ENCODE measurements around the gene PLAAT5. TPM values are rescaled to one million over a fixed set of nuclear protein-coding genes. Genes with fewer than 3 reads are reported as not detected.

Gene PLAAT5
- total RNA-seq, 1 donor from 2014 or later, result 3.8 TPM

GRCh38 chr11:63427971-63428508, 62.9 kb downstream of the PLAAT5 start:
- no peak for TF ChIP-seq CTCF (IDR thresholded peaks at IDR 0.05; ENCODE audit: unreplicated experiment)
- no peak overlapping the region for H3K27ac Mint-ChIP-seq (ENCODE audit: unreplicated experiment)
- DNase-seq (ENCODE audit: low spot score), result no peak

GRCh38 chr11:63417174-63417852, 73.7 kb downstream of the PLAAT5 start:
- H3K9me3 Mint-ChIP-seq (ENCODE audit: unreplicated experiment), result no peaks in the 10 kb centered on the region
- no peak for DNase-seq (ENCODE audit: low spot score)
- H3K36me3 Mint-ChIP-seq (ENCODE audit: low read depth, unreplicated experiment), result no peaks in the 10 kb centered on the region
- no peaks in the 10 kb centered on the region for H3K4me1 Mint-ChIP-seq (ENCODE audit: unreplicated experiment)
- no peaks in the 10 kb centered on the region for H3K27me3 Mint-ChIP-seq (ENCODE audit: unreplicated experiment)
- no peak overlapping the region for H3K4me3 Mint-ChIP-seq (ENCODE audit: unreplicated experiment)
- H3K27ac Mint-ChIP-seq (ENCODE audit: unreplicated experiment), result no peak overlapping the region
- no peak for TF ChIP-seq CTCF (IDR thresholded peaks at IDR 0.05; ENCODE audit: unreplicated experiment)

More at GRCh38 chr11:63427971-63428508, 62.9 kb downstream of the PLAAT5 start:
- Mint-ChIP-seq H3K27me3 (ENCODE audit: unreplicated experiment) (peaks cover 2% of the 10 kb centered on the region), H3K9me3 (ENCODE audit: unreplicated experiment) (no peaks in the 10 kb centered on the region), H3K4me3 (ENCODE audit: unreplicated experiment) (no peak overlapping the region), H3K4me1 (ENCODE audit: unreplicated experiment) (no peaks in the 10 kb centered on the region), H3K36me3 (ENCODE audit: low read depth, unreplicated experiment) (no peaks in the 10 kb centered on the region)

Other genes starting within 250 kb of the PLAAT5 start
- gene SLC22A25, start 247.6 kb downstream of the PLAAT5 start, total RNA-seq (ENCODE audit: unreplicated experiment), result not detected
- not detected for gene SLC22A9, start 121.4 kb downstream of the PLAAT5 start, total RNA-seq (ENCODE audit: unreplicated experiment)
- gene LGALS12, start 14.9 kb upstream of the PLAAT5 start, total RNA-seq (ENCODE audit: unreplicated experiment), result 0.67 TPM
- not detected for gene PLAAT4, start 45.6 kb upstream of the PLAAT5 start, total RNA-seq (ENCODE audit: unreplicated experiment)
- gene PLAAT2, start 72.2 kb upstream of the PLAAT5 start, total RNA-seq (ENCODE audit: unreplicated experiment), result not detected
- 14.1 TPM for gene PLAAT3, start 123.3 kb upstream of the PLAAT5 start, total RNA-seq (ENCODE audit: unreplicated experiment)
- gene ATL3, start 180.2 kb upstream of the PLAAT5 start, total RNA-seq (ENCODE audit: unreplicated experiment), result 35.6 TPM
- 103 TPM for gene RTN3, start 190.3 kb upstream of the PLAAT5 start, total RNA-seq (ENCODE audit: unreplicated experiment)

Measured in endothelial cell (in vitro differentiated cells).